ENCODE measurements around the gene IRAK3. TPM values are rescaled to one million over a fixed set of nuclear protein-coding genes. Genes with fewer than 3 reads are reported as not detected.
A peak's percentile ranks its signal among the peaks of the same experiment; 100 is the strongest.
"Not testable (repeated sequence)": the region's sequence is repeated elsewhere in the genome, so short reads cannot be mapped to it uniquely, and the experiment has no call there.

The IRAK3 gene
- total RNA-seq, 2 donors from 2014 or later: 18.8 to 21.7 TPM

- peaks cover 14 to 15% of the 10 kb centered on the region in 2 donors for H3K4me1 Mint-ChIP-seq (ENCODE audit: low read depth in 2 of 2)
- H3K36me3 Mint-ChIP-seq: no peaks in the 10 kb centered on the region
- ATAC-seq (no peak), DNase-seq (ENCODE audit: low spot score) (no peak)
- no peak overlapping the region for H3K27ac Mint-ChIP-seq
- peaks cover 0 to 2% of the 10 kb centered on the region in 2 donors for H3K27me3 Mint-ChIP-seq
- H3K9me3 Mint-ChIP-seq: no peaks in the 10 kb centered on the region
- no peak overlapping the region for H3K4me3 Mint-ChIP-seq
Observed at GRCh38 chr12:66297923-66298322, 108.9 kb downstream of the IRAK3 start.

- Mint-ChIP-seq H3K27ac (peak within 1 kb of the TSS; percentile 99 to 100), H3K9me3 (no peaks in the 10 kb centered on the region), H3K36me3 (peaks cover 11% of the 10 kb centered on the region), H3K4me3 (peak within 1 kb of the TSS; percentile 78), H3K27me3 (no peaks in the 10 kb centered on the region), H3K4me1 (ENCODE audit: low read depth in 2 of 2) (peaks cover 42 to 47% of the 10 kb centered on the region in 2 donors)
- peak; percentile 92 to 96 for ATAC-seq
- DNase-seq (ENCODE audit: low spot score): peak; percentile 97
Observed at GRCh38 chr12:66301944-66302826, 113.2 kb downstream of the IRAK3 start, which contains the start of gene HELB. Gene HELB (plus strand): TSS chr12:66302493. CDS start chr12:66302604, 111 bp downstream.

GRCh38 chr12:66302827-66303169 is 113.8 kb downstream of the IRAK3 start:
- Mint-ChIP-seq H3K36me3 (peaks cover 11% of the 10 kb centered on the region), H3K9me3 (no peaks in the 10 kb centered on the region), H3K4me1 (ENCODE audit: low read depth in 2 of 2) (peaks cover 42 to 47% of the 10 kb centered on the region in 2 donors), H3K27me3 (no peaks in the 10 kb centered on the region), H3K27ac (peak overlapping the region; percentile 99 to 100), H3K4me3 (peak overlapping the region; percentile 78)
- DNase-seq (ENCODE audit: low spot score) (no peak), ATAC-seq (no peak)

- DNase-seq (ENCODE audit: low spot score) (peak; percentile 60), ATAC-seq (peak; percentile 72 to 73)
- H3K27me3 Mint-ChIP-seq, H3K9me3 Mint-ChIP-seq: not testable (repeated sequence)
- Mint-ChIP-seq H3K27ac (peak overlapping the region; percentile 99 to 100), H3K36me3 (peaks cover 11% of the 10 kb centered on the region), H3K4me1 (ENCODE audit: low read depth in 2 of 2) (peaks cover 45 to 47% of the 10 kb centered on the region in 2 donors), H3K4me3 (peak overlapping the region; percentile 78)
Observed at GRCh38 chr12:66303316-66303804, 114.3 kb downstream of the IRAK3 start.

Other genes starting within 250 kb of the IRAK3 start
- 10 to 100 TPM; 24.1 to 34.9 TPM for gene LLPH, start 58.5 kb upstream of the IRAK3 start, total RNA-seq
- gene TMBIM4, start 19.2 kb upstream of the IRAK3 start, total RNA-seq: 10 to 100 TPM; 43.7 to 89.2 TPM
- 10 to 100 TPM; 26.2 to 30.7 TPM for gene HELB, start 113.3 kb downstream of the IRAK3 start, total RNA-seq

All from natural killer cell treated with Interleukin-12 subunit alpha and Interleukin-12 subunit beta and Interleukin-15 and Interleukin-18, amount 100 ng/mL, for 72 hours (primary cell).